ENCODE data around the gene WDR62. TPM values are rescaled to one million over a fixed set of nuclear protein-coding genes. Genes with fewer than 3 reads are reported as not detected.

Gene WDR62
- polyA plus RNA-seq, 1 donor (not counting 4 experiments of a cell fraction or from before 2014, with no cell fraction given) = 2.3 TPM

- no peaks in the 10 kb centered on the region for H3K9me3 ChIP-seq (ENCODE audit: control insufficient read depth, low read depth, low read length)
- DNase-seq (ENCODE audit: low read depth, low spot score) = no peak
- no peaks in the 10 kb centered on the region for H3K27me3 ChIP-seq (ENCODE audit: control insufficient read depth, extremely low read depth, insufficient read depth, low read length)
- H3K4me2 ChIP-seq (ENCODE audit: control insufficient read depth, extremely low read depth, insufficient read depth, low read depth, low read length) = no peak overlapping the region
- no peak overlapping the region for H3K4me3 ChIP-seq (ENCODE audit: control insufficient read depth in 2 of 3, extremely low read depth in 1 of 3, insufficient read depth in 2 of 3, low read depth in 1 of 3, low read length in 3 of 3)
- peak; percentile 43 for FAIRE-seq
- H3K9me1 ChIP-seq (ENCODE audit: control insufficient read depth, extremely low read depth, insufficient read depth, low read length) = no peaks in the 10 kb centered on the region
- H4K20me1 ChIP-seq (ENCODE audit: control insufficient read depth, extremely low read depth, insufficient read depth, low read length) = peaks cover 6% of the 10 kb centered on the region
- no peak overlapping the region for H3K9ac ChIP-seq (ENCODE audit: control insufficient read depth, extremely low read depth, insufficient read depth, low read length)
- H3K27ac ChIP-seq (ENCODE audit: control insufficient read depth, insufficient read depth, low read length) = no peak overlapping the region
- dilution Hi-C loops (cut with MboI; ENCODE audit: extremely low pct_ligation_motif_present, low sequenced_read_pairs) = no loop called here
- peaks cover 8% of the 10 kb centered on the region for H3K4me1 ChIP-seq (ENCODE audit: control insufficient read depth, extremely low read depth, insufficient read depth, low read length)
- H3K36me3 ChIP-seq (ENCODE audit: control insufficient read depth in 2 of 2, extremely low read depth in 1 of 2, insufficient read depth in 2 of 2, low read length in 2 of 2) = peaks cover 2 to 14% of the 10 kb centered on the region in 2 experiments
- H3K79me2 ChIP-seq (ENCODE audit: control insufficient read depth, insufficient read depth, low read length) = peaks cover 9% of the 10 kb centered on the region
- no peak overlapping the region for H2AFZ ChIP-seq (ENCODE audit: control insufficient read depth, low read length)
- TF ChIP-seq EZH2 (IDR thresholded peaks at IDR 0.05; ENCODE audit: low read length) = no peak
- TF ChIP-seq CTCF (optimal IDR thresholded peaks at IDR 0.05 in 1 of 3, IDR thresholded peaks at IDR 0.05 in 1 of 3, conservative IDR thresholded peaks at IDR 0.05 in 1 of 3; ENCODE audit: extremely low read depth in 1 of 3, insufficient read depth in 2 of 3, low read length in 3 of 3) = peak; percentile 72 to 95 (median 85)
Observed at GRCh38 chr19:36060430-36060829, 5.7 kb downstream of the WDR62 start.

- no peak for DNase-seq (ENCODE audit: low read depth, low spot score)
- TF ChIP-seq EZH2 (IDR thresholded peaks at IDR 0.05; ENCODE audit: low read length) = no peak
- TF ChIP-seq CTCF (optimal IDR thresholded peaks at IDR 0.05 in 1 of 3, IDR thresholded peaks at IDR 0.05 in 1 of 3, conservative IDR thresholded peaks at IDR 0.05 in 1 of 3; ENCODE audit: extremely low read depth in 1 of 3, insufficient read depth in 2 of 3, low read length in 3 of 3) = no peak
- Histone ChIP-seq H2AFZ (ENCODE audit: control insufficient read depth, low read length) (no peak overlapping the region), H3K27me3 (ENCODE audit: control insufficient read depth, extremely low read depth, insufficient read depth, low read length) (no peaks in the 10 kb centered on the region), H3K4me2 (ENCODE audit: control insufficient read depth, extremely low read depth, insufficient read depth, low read depth, low read length) (no peak overlapping the region), H3K36me3 (ENCODE audit: control insufficient read depth in 2 of 2, extremely low read depth in 1 of 2, insufficient read depth in 2 of 2, low read length in 2 of 2) (peaks cover 2 to 17% of the 10 kb centered on the region in 2 experiments), H4K20me1 (ENCODE audit: control insufficient read depth, extremely low read depth, insufficient read depth, low read length) (peaks cover 4% of the 10 kb centered on the region), H3K9me3 (ENCODE audit: control insufficient read depth, low read depth, low read length) (no peaks in the 10 kb centered on the region), H3K4me3 (ENCODE audit: control insufficient read depth in 2 of 3, extremely low read depth in 1 of 3, insufficient read depth in 2 of 3, low read depth in 1 of 3, low read length in 3 of 3) (no peak overlapping the region), H3K9ac (ENCODE audit: control insufficient read depth, extremely low read depth, insufficient read depth, low read length) (no peak overlapping the region), H3K9me1 (ENCODE audit: control insufficient read depth, extremely low read depth, insufficient read depth, low read length) (no peaks in the 10 kb centered on the region), H3K4me1 (ENCODE audit: control insufficient read depth, extremely low read depth, insufficient read depth, low read length) (peaks cover 3% of the 10 kb centered on the region), H3K79me2 (ENCODE audit: control insufficient read depth, insufficient read depth, low read length) (peaks cover 4% of the 10 kb centered on the region), H3K27ac (ENCODE audit: control insufficient read depth, insufficient read depth, low read length) (no peak overlapping the region)
- no peak for FAIRE-seq
- dilution Hi-C loops (cut with MboI; ENCODE audit: extremely low pct_ligation_motif_present, low sequenced_read_pairs) = no loop called here
Observed at GRCh38 chr19:36061367-36061766, 6.7 kb downstream of the WDR62 start.
